Endothelial cell (in vitro differentiated cells): ENCODE measurements around the gene OR8B4. TPM values are rescaled to one million over a fixed set of nuclear protein-coding genes. Genes with fewer than 3 reads are reported as not detected.
"Not testable (repeated sequence)": the region's sequence is repeated elsewhere in the genome, so short reads cannot be mapped to it uniquely, and the experiment has no call there.

ENCODE experiments used
- DNase-seq: peaks from one replicate; pipeline ENCODE4 v3.0.0; 2021; ENCODE audit warnings: low spot score
- H3K27ac Mint-ChIP-seq: one replicate; pipeline ENCODE4 v1.8.0; 2021; ENCODE audit warnings: mixed read lengths, inconsistent platforms; ENCODE audit not compliant: unreplicated experiment
- H3K27me3 Mint-ChIP-seq: one replicate; pipeline ENCODE4 v1.8.0; 2021; ENCODE audit warnings: mild to moderate bottlenecking, moderate library complexity, mixed read lengths, inconsistent platforms; ENCODE audit not compliant: unreplicated experiment
- H3K36me3 Mint-ChIP-seq: one replicate; pipeline ENCODE4 v1.8.0; 2021; ENCODE audit warnings: mild to moderate bottlenecking, low read depth, mixed read lengths, inconsistent platforms; ENCODE audit not compliant: unreplicated experiment
- H3K4me1 Mint-ChIP-seq: one replicate; pipeline ENCODE4 v1.8.0; 2021; ENCODE audit warnings: mild to moderate bottlenecking, mixed read lengths, inconsistent platforms; ENCODE audit not compliant: unreplicated experiment
- H3K4me3 Mint-ChIP-seq: one replicate; pipeline ENCODE4 v1.8.0; 2021; ENCODE audit warnings: mild to moderate bottlenecking, mixed read lengths, inconsistent platforms; ENCODE audit not compliant: unreplicated experiment
- H3K9me3 Mint-ChIP-seq: one replicate; pipeline ENCODE4 v1.8.0; 2021; ENCODE audit warnings: mixed read lengths, inconsistent platforms; ENCODE audit not compliant: unreplicated experiment
- CTCF ChIP-seq: fragments of 200-600 bp; sonication (generic); IDR thresholded peaks from one replicate; pipeline ENCODE4 v1.5.0; 2021; ENCODE audit warnings: antibody characterized with exemption; ENCODE audit not compliant: unreplicated experiment
- total RNA-seq: library from RNA; stranded (reverse); fragmentation: NEBNext Ultra II Directional; extraction: Animal tissue kit (Norgen Biotek cat#: 25700); gene quantifications from one replicate; pipeline ENCODE4 v1.2.1, GENCODE V29; 2021; ENCODE audit not compliant: unreplicated experiment

OR8B4 gene
- total RNA-seq, 1 donor from 2014 or later: not detected

- no peaks in the 10 kb centered on the region for H3K36me3 Mint-ChIP-seq
- H3K4me3 Mint-ChIP-seq: no peak within 1 kb of the TSS
- no peak for TF ChIP-seq CTCF
- H3K27ac Mint-ChIP-seq: no peak within 1 kb of the TSS
- H3K9me3 Mint-ChIP-seq: no peaks in the 10 kb centered on the region
- H3K4me1 Mint-ChIP-seq: no peaks in the 10 kb centered on the region
- no peak for DNase-seq
- no peaks in the 10 kb centered on the region for H3K27me3 Mint-ChIP-seq
These were observed 25.7 kb downstream of the OR8B4 start, which contains the start of gene OR8B3 for GRCh38 chr11:124398924-124399323. Gene OR8B3 (minus strand): TSS chr11:124399024. CDS start chr11:124397351, 1,673 bp downstream.

- H3K9me3 Mint-ChIP-seq, H3K4me1 Mint-ChIP-seq, H3K36me3 Mint-ChIP-seq, H3K4me3 Mint-ChIP-seq, H3K27me3 Mint-ChIP-seq, DNase-seq, H3K27ac Mint-ChIP-seq: not testable (repeated sequence)
These were observed 27.8 kb downstream of the OR8B4 start for GRCh38 chr11:124396847-124397246.

- Mint-ChIP-seq H3K36me3 (no peaks in the 10 kb centered on the region), H3K4me3 (no peak overlapping the region), H3K27ac (no peak overlapping the region), H3K27me3 (no peaks in the 10 kb centered on the region), H3K4me1 (no peaks in the 10 kb centered on the region), H3K9me3 (no peaks in the 10 kb centered on the region)
- TF ChIP-seq CTCF: no peak
- no peak for DNase-seq
These were observed 30.3 kb downstream of the OR8B4 start for GRCh38 chr11:124394408-124394807.

- Mint-ChIP-seq H3K4me1 (no peaks in the 10 kb centered on the region), H3K36me3 (no peaks in the 10 kb centered on the region), H3K9me3 (no peaks in the 10 kb centered on the region), H3K4me3 (no peak within 1 kb of the TSS), H3K27me3 (no peaks in the 10 kb centered on the region), H3K27ac (no peak within 1 kb of the TSS)
- DNase-seq: no peak
- TF ChIP-seq CTCF: no peak
These were observed 40.3 kb downstream of the OR8B4 start, which contains the start of gene OR8B2 for GRCh38 chr11:124384399-124384798. Gene OR8B2 (minus strand): TSS chr11:124384499. CDS start chr11:124383343, 1,156 bp downstream.

- DNase-seq, H3K4me3 Mint-ChIP-seq, H3K36me3 Mint-ChIP-seq, H3K4me1 Mint-ChIP-seq, H3K9me3 Mint-ChIP-seq, H3K27me3 Mint-ChIP-seq, H3K27ac Mint-ChIP-seq: not testable (repeated sequence)
These were observed 41.8 kb downstream of the OR8B4 start for GRCh38 chr11:124382857-124383256.

- Mint-ChIP-seq H3K36me3 (no peaks in the 10 kb centered on the region), H3K4me3 (no peak overlapping the region), H3K4me1 (no peaks in the 10 kb centered on the region), H3K9me3 (no peaks in the 10 kb centered on the region), H3K27ac (no peak overlapping the region), H3K27me3 (no peaks in the 10 kb centered on the region)
- no peak for DNase-seq
- no peak for TF ChIP-seq CTCF
These were observed 44.1 kb downstream of the OR8B4 start for GRCh38 chr11:124380585-124380984.
